Kidney epithelial cell (primary cell): ENCODE measurements around the gene UNCX. TPM values are rescaled to one million over a fixed set of nuclear protein-coding genes. Genes with fewer than 3 reads are reported as not detected.

Experiments
- DNase-seq: peaks from one replicate; pipeline ENCODE4 v3.0.0-alpha.2; 2010; ENCODE audit warnings: low read depth
- H3K27me3 ChIP-seq: 2 replicates; pipeline ENCODE4 v1.6.0; 2011; ENCODE audit warnings: low read length; ENCODE audit not compliant: control insufficient read depth, insufficient read depth
- H3K36me3 ChIP-seq: 2 replicates; pipeline ENCODE4 v1.5.1; 2011; ENCODE audit warnings: low read length; ENCODE audit not compliant: control insufficient read depth, insufficient read depth
- H3K4me3 ChIP-seq: 2 replicates; pipeline ENCODE4 v1.5.1; 2011; ENCODE audit warnings: low read depth, mild to moderate bottlenecking, control low read depth, low read length
- total RNA-seq: library from RNA; depleted of rRNA; stranded (reverse); fragments of >200 nt; gene quantifications from 2 replicates; pipeline ENCODE4 v1.2.3, GENCODE V29; 2015
- TF ChIP-seq, protein P1 (sequence below): IDR thresholded peaks from 2 replicates; pipeline ENCODE4 v1.5.1; 2011; ENCODE audit warnings: mild to moderate bottlenecking, moderate library complexity, low read length, control low read depth, inconsistent platforms; ENCODE audit not compliant: insufficient read depth, poor library complexity, severe bottlenecking

The UNCX gene
- total RNA-seq, 1 donor from 2014 or later: 1.6 TPM

DNA sequence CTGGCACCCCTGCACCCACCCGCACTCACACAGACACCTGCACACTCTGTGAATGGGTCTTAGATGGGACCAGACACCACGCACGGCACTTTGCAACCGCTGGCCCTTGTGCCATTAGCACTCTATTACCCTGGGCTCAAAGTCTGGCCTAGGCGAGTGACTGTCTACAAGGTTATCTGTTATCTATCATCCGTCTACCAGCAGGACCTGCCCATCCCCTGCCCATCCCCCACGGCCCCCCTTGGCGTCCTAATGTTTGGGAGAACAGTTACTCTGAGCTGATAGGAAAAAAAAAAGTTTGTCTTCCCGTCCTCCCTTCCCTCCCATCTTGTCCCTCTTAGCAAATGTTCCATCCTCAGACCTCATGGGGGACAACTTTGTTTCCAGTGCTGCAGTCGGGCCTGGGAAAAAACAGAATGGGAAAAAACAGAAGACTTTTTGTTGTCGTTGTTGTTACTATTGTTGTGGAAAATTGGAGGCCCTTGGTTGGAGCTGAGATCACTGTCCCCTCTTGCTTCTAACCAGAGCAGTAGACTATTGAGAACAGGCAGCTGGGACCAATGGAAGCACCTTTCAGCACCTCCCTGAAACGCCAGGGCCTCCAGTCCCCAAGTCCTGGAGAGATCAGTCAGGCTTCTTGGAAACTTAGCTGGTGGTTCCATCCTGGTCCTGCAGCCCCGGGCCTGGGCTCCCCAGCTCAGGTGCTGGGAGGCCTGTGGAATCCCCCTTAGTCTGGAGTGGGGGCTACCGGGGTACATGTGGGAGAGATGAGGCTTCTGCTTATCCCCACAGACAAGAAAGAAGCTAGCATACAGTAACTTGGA, 12.2 kb downstream of the UNCX start:
- no peaks in the 10 kb centered on the region for H3K36me3 ChIP-seq
- peaks cover 88% of the 10 kb centered on the region for H3K27me3 ChIP-seq
- no peak overlapping the region for H3K4me3 ChIP-seq
- TF ChIP-seq, protein P1, sequence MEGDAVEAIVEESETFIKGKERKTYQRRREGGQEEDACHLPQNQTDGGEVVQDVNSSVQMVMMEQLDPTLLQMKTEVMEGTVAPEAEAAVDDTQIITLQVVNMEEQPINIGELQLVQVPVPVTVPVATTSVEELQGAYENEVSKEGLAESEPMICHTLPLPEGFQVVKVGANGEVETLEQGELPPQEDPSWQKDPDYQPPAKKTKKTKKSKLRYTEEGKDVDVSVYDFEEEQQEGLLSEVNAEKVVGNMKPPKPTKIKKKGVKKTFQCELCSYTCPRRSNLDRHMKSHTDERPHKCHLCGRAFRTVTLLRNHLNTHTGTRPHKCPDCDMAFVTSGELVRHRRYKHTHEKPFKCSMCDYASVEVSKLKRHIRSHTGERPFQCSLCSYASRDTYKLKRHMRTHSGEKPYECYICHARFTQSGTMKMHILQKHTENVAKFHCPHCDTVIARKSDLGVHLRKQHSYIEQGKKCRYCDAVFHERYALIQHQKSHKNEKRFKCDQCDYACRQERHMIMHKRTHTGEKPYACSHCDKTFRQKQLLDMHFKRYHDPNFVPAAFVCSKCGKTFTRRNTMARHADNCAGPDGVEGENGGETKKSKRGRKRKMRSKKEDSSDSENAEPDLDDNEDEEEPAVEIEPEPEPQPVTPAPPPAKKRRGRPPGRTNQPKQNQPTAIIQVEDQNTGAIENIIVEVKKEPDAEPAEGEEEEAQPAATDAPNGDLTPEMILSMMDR: no peak
- DNase-seq: no peak

DNA sequence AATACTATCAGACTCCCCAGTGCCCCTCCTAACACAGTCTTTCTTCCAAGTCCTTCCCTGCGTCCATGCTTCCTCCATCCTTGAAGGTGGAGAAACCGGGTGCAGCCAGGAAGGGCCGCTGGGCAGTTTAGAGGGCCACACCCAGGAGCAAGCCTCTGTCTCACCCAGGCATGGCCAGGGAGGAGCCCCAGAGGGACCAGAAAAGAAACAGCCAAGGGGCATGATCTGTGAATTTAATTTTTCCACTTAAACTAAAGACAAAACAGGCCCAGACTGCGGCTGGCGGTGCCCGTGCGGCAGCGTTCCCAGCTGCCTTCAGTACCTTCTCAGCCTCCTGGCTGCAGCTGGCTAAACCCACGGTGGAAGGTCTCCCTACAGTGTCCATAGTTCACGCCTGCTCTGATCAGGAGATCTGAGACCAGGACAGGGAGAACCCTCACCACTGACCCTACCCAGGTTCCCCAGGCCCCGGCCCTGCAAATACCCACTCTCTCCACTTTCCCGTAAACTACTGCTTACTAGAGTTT, 12.9 kb downstream of the UNCX start:
- Histone ChIP-seq H3K4me3 (no peak overlapping the region), H3K36me3 (no peaks in the 10 kb centered on the region), H3K27me3 (peaks cover 88% of the 10 kb centered on the region)
- TF ChIP-seq, protein P1: no peak
- DNase-seq: no peak

DNA sequence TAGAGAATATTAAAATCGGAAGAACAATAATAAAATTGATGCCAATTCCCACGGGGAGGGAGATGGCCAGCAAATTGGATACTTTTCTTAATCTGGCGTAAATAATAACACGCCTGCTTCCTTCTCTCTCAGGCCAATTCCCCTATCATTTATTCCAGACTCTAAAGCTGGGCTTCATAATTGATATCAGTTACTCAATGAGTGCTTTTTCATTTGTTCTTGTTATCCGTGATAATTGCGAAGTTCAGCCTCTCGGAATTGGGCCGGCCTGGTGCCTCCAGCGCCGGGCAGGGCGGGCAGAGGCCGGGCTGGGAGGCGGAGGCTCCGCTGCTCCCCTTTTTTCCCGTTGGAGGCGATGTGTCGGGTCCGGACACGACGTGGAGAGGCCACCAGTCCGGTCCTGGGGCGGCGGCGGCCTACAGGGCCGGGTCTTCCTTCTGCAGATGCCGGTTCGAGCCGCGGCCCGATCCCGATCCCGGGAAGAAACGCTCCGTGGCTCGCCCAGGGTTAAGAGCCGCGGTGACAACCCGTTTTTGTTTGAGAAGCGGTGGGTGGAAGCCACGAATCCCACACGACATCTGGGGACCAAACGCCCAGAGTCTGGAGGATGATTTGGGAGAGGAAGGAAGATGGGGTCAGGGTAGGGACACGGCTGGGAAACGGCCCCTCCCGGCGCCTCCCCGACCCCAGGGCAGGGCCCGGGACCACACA, 13.6 kb downstream of the UNCX start:
- no peak for DNase-seq
- TF ChIP-seq, protein P1: no peak
- Histone ChIP-seq H3K27me3 (peaks cover 88% of the 10 kb centered on the region), H3K4me3 (no peak overlapping the region), H3K36me3 (no peaks in the 10 kb centered on the region)

DNA sequence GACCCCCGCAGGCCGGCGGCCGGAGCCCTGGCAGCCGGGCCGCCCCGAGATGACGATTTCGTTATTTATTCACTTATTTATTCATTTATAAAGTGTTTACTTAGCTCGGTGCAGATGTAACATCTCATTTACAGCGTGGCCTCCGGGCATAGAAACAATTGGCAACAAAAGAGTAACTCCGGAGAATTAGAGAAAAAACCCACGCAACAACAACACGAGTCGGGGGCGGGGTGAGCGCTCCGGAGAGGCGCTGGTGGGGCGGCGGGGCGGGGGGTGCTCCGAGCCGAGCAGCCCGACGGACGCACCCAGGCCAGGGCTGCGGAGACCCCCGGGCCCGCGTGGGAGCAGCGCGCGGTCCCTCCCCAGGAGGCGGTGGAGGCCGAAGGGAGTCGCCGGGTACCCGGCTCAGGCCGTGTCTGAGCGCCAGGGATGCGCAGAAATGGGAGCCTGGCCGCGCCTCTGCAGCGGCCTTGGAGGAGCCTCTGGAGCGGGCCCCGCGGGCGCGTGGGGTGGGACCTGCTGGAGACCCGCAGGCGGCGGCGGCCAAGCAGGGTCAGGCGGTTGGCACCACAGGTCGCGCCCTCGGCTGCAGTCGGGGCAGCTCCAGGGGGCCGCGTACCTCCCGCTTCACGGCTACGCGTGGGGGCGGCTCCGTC, 14.3 kb downstream of the UNCX start:
- Histone ChIP-seq H3K36me3 (no peaks in the 10 kb centered on the region), H3K4me3 (no peak overlapping the region)
- TF ChIP-seq, protein P1: no peak

DNA sequence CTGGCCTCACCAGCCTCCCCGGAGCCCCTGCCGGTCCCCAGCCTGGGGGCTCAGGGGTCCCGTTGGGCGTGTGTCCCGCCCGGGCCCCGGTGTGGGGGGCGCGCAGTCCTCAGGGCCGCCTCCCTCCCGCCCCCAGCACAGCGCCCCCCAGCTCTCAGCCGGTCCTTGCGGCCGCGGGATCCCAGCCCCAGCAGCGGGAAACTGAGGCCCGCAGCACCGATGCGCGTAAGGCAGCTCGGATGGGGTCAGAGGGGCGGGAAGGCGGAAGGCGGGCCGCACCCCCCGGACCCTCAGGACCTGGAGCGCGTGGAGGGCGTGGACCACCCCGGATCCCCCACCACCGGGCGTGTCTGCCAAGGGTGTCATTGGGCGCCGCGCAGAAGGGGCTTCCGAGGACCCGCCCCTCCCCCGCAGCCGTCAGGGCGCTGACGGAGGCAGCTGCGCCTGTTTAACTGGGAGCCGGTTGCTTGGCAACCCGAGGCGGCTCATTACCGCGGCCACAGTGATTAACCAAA, 14.9 kb downstream of the UNCX start:
- no peak for DNase-seq
- Histone ChIP-seq H3K36me3 (no peaks in the 10 kb centered on the region), H3K4me3 (no peak overlapping the region), H3K27me3 (peaks cover 88% of the 10 kb centered on the region)
- TF ChIP-seq, protein P1: no peak

More for the DNA sequence above, 14.3 kb downstream of the UNCX start:
- DNase-seq: no peak
- peaks cover 88% of the 10 kb centered on the region for H3K27me3 ChIP-seq
